ENCODE data around the gene FCGR3B. TPM values are rescaled to one million over a fixed set of nuclear protein-coding genes. Genes with fewer than 3 reads are reported as not detected.
"Not testable (repeated sequence)": the region's sequence is repeated elsewhere in the genome, so short reads cannot be mapped to it uniquely, and the experiment has no call there.

The FCGR3B gene
- total RNA-seq, 1 donor from 2014 or later: 2.6 TPM

GRCh38 chr1:161621181-161622000, 9.6 kb downstream of the FCGR3B start:
- H3K4me1 ChIP-seq (ENCODE audit: control insufficient read depth in 3 of 3, insufficient read depth in 3 of 3, low read length in 3 of 3); H3K9me3 ChIP-seq (ENCODE audit: control insufficient read depth in 3 of 3, low read length in 3 of 3); H3K36me3 ChIP-seq (ENCODE audit: control insufficient read depth in 3 of 3, insufficient read depth in 3 of 3, low read length in 3 of 3); H3K27ac ChIP-seq (ENCODE audit: low read depth, low read length); H3K27me3 ChIP-seq (ENCODE audit: control insufficient read depth in 3 of 3, insufficient read depth in 3 of 3, low read length in 3 of 3): not testable (repeated sequence)
- peak overlapping the region; percentile 45 to 56 (median 45) for H3K4me3 ChIP-seq (ENCODE audit: low read length in 3 of 3)
- H3K9ac ChIP-seq (ENCODE audit: low read depth in 1 of 3, low read length in 3 of 3): peak overlapping the region in 1 of 3 donors; percentile 20

- not testable (repeated sequence) for H3K9ac ChIP-seq (ENCODE audit: low read depth in 1 of 3, low read length in 3 of 3); H3K27ac ChIP-seq (ENCODE audit: low read depth, low read length); H3K4me1 ChIP-seq (ENCODE audit: control insufficient read depth in 3 of 3, insufficient read depth in 3 of 3, low read length in 3 of 3); H3K27me3 ChIP-seq (ENCODE audit: control insufficient read depth in 3 of 3, insufficient read depth in 3 of 3, low read length in 3 of 3); H3K9me3 ChIP-seq (ENCODE audit: control insufficient read depth in 3 of 3, low read length in 3 of 3); H3K4me3 ChIP-seq (ENCODE audit: low read length in 3 of 3); H3K36me3 ChIP-seq (ENCODE audit: control insufficient read depth in 3 of 3, insufficient read depth in 3 of 3, low read length in 3 of 3)
Observed at GRCh38 chr1:161620399-161620798, 10.6 kb downstream of the FCGR3B start.

GRCh38 chr1:161618517-161618916, 12.5 kb downstream of the FCGR3B start:
- H3K27me3 ChIP-seq (ENCODE audit: control insufficient read depth in 3 of 3, insufficient read depth in 3 of 3, low read length in 3 of 3); H3K36me3 ChIP-seq (ENCODE audit: control insufficient read depth in 3 of 3, insufficient read depth in 3 of 3, low read length in 3 of 3); H3K4me3 ChIP-seq (ENCODE audit: low read length in 3 of 3); H3K4me1 ChIP-seq (ENCODE audit: control insufficient read depth in 3 of 3, insufficient read depth in 3 of 3, low read length in 3 of 3); H3K9ac ChIP-seq (ENCODE audit: low read depth in 1 of 3, low read length in 3 of 3); H3K9me3 ChIP-seq (ENCODE audit: control insufficient read depth in 3 of 3, low read length in 3 of 3); H3K27ac ChIP-seq (ENCODE audit: low read depth, low read length): not testable (repeated sequence)

- not testable (repeated sequence) for H3K27me3 ChIP-seq (ENCODE audit: control insufficient read depth in 3 of 3, insufficient read depth in 3 of 3, low read length in 3 of 3); H3K4me3 ChIP-seq (ENCODE audit: low read length in 3 of 3); H3K9me3 ChIP-seq (ENCODE audit: control insufficient read depth in 3 of 3, low read length in 3 of 3); H3K9ac ChIP-seq (ENCODE audit: low read depth in 1 of 3, low read length in 3 of 3); H3K27ac ChIP-seq (ENCODE audit: low read depth, low read length); H3K36me3 ChIP-seq (ENCODE audit: control insufficient read depth in 3 of 3, insufficient read depth in 3 of 3, low read length in 3 of 3); H3K4me1 ChIP-seq (ENCODE audit: control insufficient read depth in 3 of 3, insufficient read depth in 3 of 3, low read length in 3 of 3)
Observed at GRCh38 chr1:161616417-161616816, 14.6 kb downstream of the FCGR3B start.

- H3K4me3 ChIP-seq (ENCODE audit: low read length in 3 of 3); H3K27me3 ChIP-seq (ENCODE audit: control insufficient read depth in 3 of 3, insufficient read depth in 3 of 3, low read length in 3 of 3); H3K36me3 ChIP-seq (ENCODE audit: control insufficient read depth in 3 of 3, insufficient read depth in 3 of 3, low read length in 3 of 3); H3K9me3 ChIP-seq (ENCODE audit: control insufficient read depth in 3 of 3, low read length in 3 of 3); H3K4me1 ChIP-seq (ENCODE audit: control insufficient read depth in 3 of 3, insufficient read depth in 3 of 3, low read length in 3 of 3); H3K9ac ChIP-seq (ENCODE audit: low read depth in 1 of 3, low read length in 3 of 3): not testable (repeated sequence)
- peak overlapping the region; percentile 51 for H3K27ac ChIP-seq (ENCODE audit: low read depth, low read length)
Observed at GRCh38 chr1:161613142-161613514, 17.8 kb downstream of the FCGR3B start.

- peak overlapping the region; percentile 63 to 80 (median 67) for H3K4me3 ChIP-seq (ENCODE audit: low read length in 3 of 3)
- peak overlapping the region; percentile 51 for H3K27ac ChIP-seq (ENCODE audit: low read depth, low read length)
- not testable (repeated sequence) for H3K9me3 ChIP-seq (ENCODE audit: control insufficient read depth in 3 of 3, low read length in 3 of 3); H3K4me1 ChIP-seq (ENCODE audit: control insufficient read depth in 3 of 3, insufficient read depth in 3 of 3, low read length in 3 of 3); H3K27me3 ChIP-seq (ENCODE audit: control insufficient read depth in 3 of 3, insufficient read depth in 3 of 3, low read length in 3 of 3); H3K36me3 ChIP-seq (ENCODE audit: control insufficient read depth in 3 of 3, insufficient read depth in 3 of 3, low read length in 3 of 3)
- peak overlapping the region; percentile 1 to 57 (median 56) for H3K9ac ChIP-seq (ENCODE audit: low read depth in 1 of 3, low read length in 3 of 3)
Observed at GRCh38 chr1:161612322-161613141, 18.4 kb downstream of the FCGR3B start.

- not testable (repeated sequence) for H3K27me3 ChIP-seq (ENCODE audit: control insufficient read depth in 3 of 3, insufficient read depth in 3 of 3, low read length in 3 of 3); H3K36me3 ChIP-seq (ENCODE audit: control insufficient read depth in 3 of 3, insufficient read depth in 3 of 3, low read length in 3 of 3); H3K4me1 ChIP-seq (ENCODE audit: control insufficient read depth in 3 of 3, insufficient read depth in 3 of 3, low read length in 3 of 3); H3K9me3 ChIP-seq (ENCODE audit: control insufficient read depth in 3 of 3, low read length in 3 of 3)
- Histone ChIP-seq H3K9ac (ENCODE audit: low read depth in 1 of 3, low read length in 3 of 3) (peak overlapping the region; percentile 33 to 57 (median 56)), H3K27ac (ENCODE audit: low read depth, low read length) (peak overlapping the region; percentile 40), H3K4me3 (ENCODE audit: low read length in 3 of 3) (peak overlapping the region; percentile 63 to 80 (median 67))
Observed at GRCh38 chr1:161611866-161612321, 19.1 kb downstream of the FCGR3B start.

- not testable (repeated sequence) for H3K27ac ChIP-seq (ENCODE audit: low read depth, low read length); H3K36me3 ChIP-seq (ENCODE audit: control insufficient read depth in 3 of 3, insufficient read depth in 3 of 3, low read length in 3 of 3); H3K9ac ChIP-seq (ENCODE audit: low read depth in 1 of 3, low read length in 3 of 3); H3K27me3 ChIP-seq (ENCODE audit: control insufficient read depth in 3 of 3, insufficient read depth in 3 of 3, low read length in 3 of 3); H3K4me3 ChIP-seq (ENCODE audit: low read length in 3 of 3); H3K4me1 ChIP-seq (ENCODE audit: control insufficient read depth in 3 of 3, insufficient read depth in 3 of 3, low read length in 3 of 3); H3K9me3 ChIP-seq (ENCODE audit: control insufficient read depth in 3 of 3, low read length in 3 of 3)
Observed at GRCh38 chr1:161610198-161610597, 20.8 kb downstream of the FCGR3B start.

GRCh38 chr1:161606541-161607336, 24.2 kb downstream of the FCGR3B start:
- H3K27ac ChIP-seq (ENCODE audit: low read depth, low read length); H3K4me3 ChIP-seq (ENCODE audit: low read length in 3 of 3); H3K27me3 ChIP-seq (ENCODE audit: control insufficient read depth in 3 of 3, insufficient read depth in 3 of 3, low read length in 3 of 3); H3K4me1 ChIP-seq (ENCODE audit: control insufficient read depth in 3 of 3, insufficient read depth in 3 of 3, low read length in 3 of 3); H3K9me3 ChIP-seq (ENCODE audit: control insufficient read depth in 3 of 3, low read length in 3 of 3); H3K36me3 ChIP-seq (ENCODE audit: control insufficient read depth in 3 of 3, insufficient read depth in 3 of 3, low read length in 3 of 3); H3K9ac ChIP-seq (ENCODE audit: low read depth in 1 of 3, low read length in 3 of 3): not testable (repeated sequence)
